Upper lobe of left lung (tissue), 6 donors: ENCODE measurements around the gene TRMT1. TPM values are rescaled to one million over a fixed set of nuclear protein-coding genes. Genes with fewer than 3 reads are reported as not detected.

ENCODE experiments used
- ATAC-seq, 2 donors: fragments of 200-7000 bp; cut with Tn5 transposase; one replicate each; pipeline ENCODE4 v1.9.1; 2022; ENCODE audit warnings: mild to moderate bottlenecking in 2 of 2, moderate library complexity in 2 of 2; ENCODE audit not compliant: low FRiP score in 2 of 2
- DNase-seq, 2 donors: peaks; one replicate each; pipeline ENCODE4 v3.0.0-alpha.2; 2019 to 2020
- H3K27ac ChIP-seq, 4 donors: fragments of 200-600 bp; sonication (generic); one replicate each; pipeline ENCODE4 v1.5.1; 2016 to 2019
- H3K27me3 ChIP-seq, 4 donors: fragments of 200-600 bp; sonication (generic); one replicate each; pipeline ENCODE4 v1.5.1; 2017 to 2019
- H3K36me3 ChIP-seq, 4 donors: fragments of 200-600 bp; sonication (generic); one replicate each; pipeline ENCODE4 v1.5.1; 2016 to 2019
- H3K4me1 ChIP-seq, 4 donors: fragments of 200-600 bp; sonication (generic); one replicate each; pipeline ENCODE4 v1.5.1; 2018 to 2019
- H3K4me3 ChIP-seq, 4 donors: fragments of 200-600 bp; sonication (generic); one replicate each; pipeline ENCODE4 v1.5.1; 2017 to 2019; ENCODE audit warnings: mild to moderate bottlenecking in 2 of 4, moderate library complexity in 1 of 4
- H3K9me3 ChIP-seq, 4 donors: fragments of 200-600 bp; sonication (generic); one replicate each; pipeline ENCODE4 v1.5.1; 2018 to 2019
- CTCF ChIP-seq, 6 experiments: fragments of 450-650 bp in 4 of 6; fragments of 200-600 bp in 2 of 6; sonication (generic) in 2 of 6; IDR thresholded peaks; one replicate each; pipeline ENCODE4 v1.5.1; 2016 to 2019; ENCODE audit warnings: antibody characterized with exemption in 6 of 6
- EP300 ChIP-seq, 4 donors: sonication (generic); formaldehyde crosslinking; IDR thresholded peaks; one replicate each; pipeline ENCODE4 v1.5.1; 2017; ENCODE audit warnings: antibody characterized with exemption in 4 of 4, control low read depth in 2 of 4
- POLR2A ChIP-seq, 4 donors: fragments of 450-650 bp; IDR thresholded peaks; one replicate each; pipeline ENCODE4 v1.5.1; 2016 to 2017; ENCODE audit warnings: antibody characterized with exemption in 4 of 4, mild to moderate bottlenecking in 2 of 4
- POLR2AphosphoS5 ChIP-seq, 2 donors: sonication (generic); formaldehyde crosslinking; IDR thresholded peaks; one replicate each; pipeline ENCODE4 v1.5.1; 2017; ENCODE audit warnings: antibody characterized with exemption in 2 of 2
- WGBS, 2 donors: methylation state at CpG; one replicate each; pipeline ENCODE4 v1.1.5; 2017 to 2018; 5-methylcytosine and 5-hydroxymethylcytosine counted together
- total RNA-seq, 6 donors: library from RNA; depleted of rRNA in 4 of 6; stranded (reverse); fragments of >200 nt in 4 of 6; gene quantifications; one replicate each; pipeline versions ENCODE4 v1.1.0 to v1.2.1, GENCODE V29; 2016 to 2021
- donor health status: DM: no; HTN: no; CAD: no; lungs with moderate emphysema.
- donor health status: DM: no; HTN: yes; CAD: no; lungs with severe emphysema.

Gene TRMT1
- total RNA-seq, 6 donors from 2014 or later, result 27.2 to 92.2 (median 33.1) TPM

DNA sequence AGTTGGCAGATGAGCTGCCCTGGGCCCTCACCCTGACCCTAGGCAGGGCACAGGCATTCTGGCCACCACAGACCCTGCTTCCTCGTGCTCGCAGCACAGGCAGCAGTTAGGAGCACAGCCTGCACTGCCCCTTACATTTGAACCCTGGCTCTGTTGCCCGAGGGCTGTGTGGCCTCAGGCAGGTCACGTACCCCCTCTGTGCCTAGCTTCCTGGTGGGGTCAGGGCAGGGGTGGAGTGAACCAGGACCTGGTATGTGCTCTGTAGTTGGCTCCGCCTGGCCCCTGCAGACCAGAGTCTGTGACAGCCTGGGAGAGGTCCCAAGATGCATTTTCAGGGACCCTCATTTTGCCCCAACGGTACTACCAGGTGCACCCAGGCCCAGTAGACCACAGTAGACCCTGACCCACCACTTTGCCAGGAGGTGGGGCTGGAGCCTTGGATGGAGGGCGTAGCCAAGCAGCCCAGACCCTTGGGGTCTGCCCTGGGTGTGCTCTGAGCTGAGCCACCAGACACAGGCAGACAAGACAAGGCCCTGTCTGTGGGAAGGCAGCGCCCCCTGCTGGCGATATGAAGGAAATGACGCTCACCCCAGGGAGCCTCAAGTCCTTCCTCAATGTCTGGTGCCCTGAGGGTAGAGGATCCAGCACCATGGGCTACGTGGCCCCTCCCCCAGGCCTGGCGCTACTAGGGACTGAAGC, 23.0 kb downstream of the TRMT1 start:
- ATAC-seq (peak; percentile 75 to 78), DNase-seq (peak in 1 of 2 donors; percentile 90)
- H3K36me3 ChIP-seq, result peaks cover 0 to 24% (median 14%) of the 10 kb centered on the region in 4 donors
- peak overlapping the region; percentile 36 to 98 (median 76) for H3K27ac ChIP-seq
- H3K9me3 ChIP-seq, result no peaks in the 10 kb centered on the region
- peaks cover 55 to 83% (median 68%) of the 10 kb centered on the region in 4 donors for H3K4me1 ChIP-seq
- no peaks in the 10 kb centered on the region for H3K27me3 ChIP-seq
- 39 to 44% methylated on average over 4 to 12 of the region's 12 CpGs for WGBS, 2 donors
- TF ChIP-seq EP300 (IDR thresholded peaks at IDR 0.05) (no peak), CTCF (IDR thresholded peaks at IDR 0.05) (peak; percentile 94 to 98 (median 97)), POLR2AphosphoS5 (IDR thresholded peaks at IDR 0.05) (no peak), POLR2A (IDR thresholded peaks at IDR 0.05) (no peak)
- H3K4me3 ChIP-seq, result no peak overlapping the region

- TF ChIP-seq POLR2A (IDR thresholded peaks at IDR 0.05), result no peak
- no peak for TF ChIP-seq POLR2AphosphoS5 (IDR thresholded peaks at IDR 0.05)
- TF ChIP-seq EP300 (IDR thresholded peaks at IDR 0.05), result no peak
- TF ChIP-seq CTCF (IDR thresholded peaks at IDR 0.05), result no peak
- DNase-seq (no peak), ATAC-seq (no peak)
- peak overlapping the region; percentile 57 to 98 (median 78) for H3K27ac ChIP-seq
- H3K27me3 ChIP-seq, result no peaks in the 10 kb centered on the region
- no peak overlapping the region for H3K4me3 ChIP-seq
- no peaks in the 10 kb centered on the region for H3K9me3 ChIP-seq
- WGBS, 2 donors, result 54 to 68% methylated on average over 6 to 11 of the region's 14 CpGs
- H3K36me3 ChIP-seq, result peaks cover 0 to 32% (median 17%) of the 10 kb centered on the region in 4 donors
- peaks cover 46 to 75% (median 59%) of the 10 kb centered on the region in 4 donors for H3K4me1 ChIP-seq
Observed at GRCh38 chr19:13092606-13093235, 23.8 kb downstream of the TRMT1 start.

GRCh38 chr19:13092158-13092543, 24.4 kb downstream of the TRMT1 start:
- 75 to 87% methylated on average over 2 of the region's 2 CpGs for WGBS, 2 donors
- Histone ChIP-seq H3K27me3 (no peaks in the 10 kb centered on the region), H3K4me3 (no peak overlapping the region), H3K27ac (peak overlapping the region; percentile 57 to 98 (median 78)), H3K9me3 (no peaks in the 10 kb centered on the region), H3K36me3 (peaks cover 0 to 35% (median 18%) of the 10 kb centered on the region in 4 donors), H3K4me1 (peaks cover 44 to 70% (median 55%) of the 10 kb centered on the region in 4 donors)
- no peak for ATAC-seq
- TF ChIP-seq POLR2A (IDR thresholded peaks at IDR 0.05), result no peak
- TF ChIP-seq EP300 (IDR thresholded peaks at IDR 0.05), result no peak
- TF ChIP-seq POLR2AphosphoS5 (IDR thresholded peaks at IDR 0.05), result no peak
- TF ChIP-seq CTCF (IDR thresholded peaks at IDR 0.05), result no peak
- no peak for DNase-seq

GRCh38 chr19:13091400-13092157, 25.0 kb downstream of the TRMT1 start:
- H3K27me3 ChIP-seq, result no peaks in the 10 kb centered on the region
- H3K9me3 ChIP-seq, result no peaks in the 10 kb centered on the region
- 50 to 66% methylated on average over 24 to 25 of the region's 25 CpGs for WGBS, 2 donors
- H3K36me3 ChIP-seq, result peaks cover 0 to 41% (median 20%) of the 10 kb centered on the region in 4 donors
- H3K27ac ChIP-seq, result peak overlapping the region; percentile 57 to 98 (median 78)
- peak; percentile 4 to 81 for ATAC-seq
- H3K4me3 ChIP-seq, result no peak overlapping the region
- TF ChIP-seq CTCF (IDR thresholded peaks at IDR 0.05) (no peak), EP300 (IDR thresholded peaks at IDR 0.05) (no peak), POLR2A (IDR thresholded peaks at IDR 0.05) (no peak), POLR2AphosphoS5 (IDR thresholded peaks at IDR 0.05) (no peak)
- no peak for DNase-seq
- H3K4me1 ChIP-seq, result peaks cover 43 to 68% (median 53%) of the 10 kb centered on the region in 4 donors
